Urinary bladder (tissue), 4 donors: ENCODE measurements around the gene ATXN10. TPM values are rescaled to one million over a fixed set of nuclear protein-coding genes. Genes with fewer than 3 reads are reported as not detected.

Source experiments
- DNase-seq: peaks from one replicate; pipeline ENCODE4 v3.0.0-alpha.2; 2015; ENCODE audit errors: extremely low spot score
- H3K27ac ChIP-seq: one replicate; pipeline ENCODE4 v1.5.1; 2013; ENCODE audit warnings: low read depth, mild to moderate bottlenecking, moderate library complexity
- H3K36me3 ChIP-seq: one replicate; pipeline ENCODE4 v1.6.1; 2013; ENCODE audit warnings: mild to moderate bottlenecking, moderate library complexity; ENCODE audit not compliant: insufficient read depth
- H3K4me1 ChIP-seq: one replicate; pipeline ENCODE4 v1.6.1; 2013; ENCODE audit warnings: mild to moderate bottlenecking, moderate library complexity; ENCODE audit not compliant: insufficient read depth
- H3K4me3 ChIP-seq: one replicate; pipeline ENCODE4 v1.5.1; 2013; ENCODE audit warnings: low read depth, low read length
- WGBS: extraction: QIAGEN DNeasy Blood & Tissue Kit; methylation state at CpG from one replicate; pipeline ENCODE4 v1.1.7; 2013; 5-methylcytosine and 5-hydroxymethylcytosine counted together
- polyA plus RNA-seq: library from polyadenylated mRNA; stranded (reverse); fragments of 200-250 nt; gene quantifications from one replicate; pipeline ENCODE4 v1.2.3, GENCODE V29; 2013
- total RNA-seq: library from RNA; depleted of rRNA; stranded (reverse); fragments of >200 nt; gene quantifications from one replicate; pipeline ENCODE4 v1.2.3, GENCODE V29; 2014
- donor health status: healthy with polysubstance abuse.
- donor health status: healthy.

Gene ATXN10
- total and polyA plus RNA-seq, 2 donors: 63.6 to 191 TPM

DNA sequence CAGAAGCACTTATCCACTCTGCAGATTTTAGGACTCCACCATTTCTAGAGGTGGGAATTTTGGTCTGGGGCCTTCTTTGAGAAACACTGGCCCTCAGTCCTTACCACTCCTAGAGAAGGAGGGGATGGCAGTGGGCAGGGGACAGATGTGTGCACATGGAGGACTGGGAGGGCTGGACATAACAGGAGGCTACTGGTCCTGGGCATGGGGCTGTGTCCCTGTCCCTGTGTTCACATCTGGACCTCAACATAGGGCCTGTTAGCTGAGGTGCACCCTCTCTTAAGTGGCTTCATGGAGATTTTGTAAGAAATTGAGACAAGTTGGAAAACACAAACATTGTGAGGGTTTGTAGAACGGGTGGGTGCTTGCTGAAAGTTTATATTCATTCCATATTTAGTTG is 103.4 kb downstream of the ATXN10 start:
- Histone ChIP-seq H3K4me1 (no peaks in the 10 kb centered on the region), H3K27ac (no peak overlapping the region), H3K36me3 (no peaks in the 10 kb centered on the region), H3K4me3 (no peak overlapping the region)
- DNase-seq: no peak
- 69% methylated on average over 1 of the region's 1 CpG for WGBS

DNA sequence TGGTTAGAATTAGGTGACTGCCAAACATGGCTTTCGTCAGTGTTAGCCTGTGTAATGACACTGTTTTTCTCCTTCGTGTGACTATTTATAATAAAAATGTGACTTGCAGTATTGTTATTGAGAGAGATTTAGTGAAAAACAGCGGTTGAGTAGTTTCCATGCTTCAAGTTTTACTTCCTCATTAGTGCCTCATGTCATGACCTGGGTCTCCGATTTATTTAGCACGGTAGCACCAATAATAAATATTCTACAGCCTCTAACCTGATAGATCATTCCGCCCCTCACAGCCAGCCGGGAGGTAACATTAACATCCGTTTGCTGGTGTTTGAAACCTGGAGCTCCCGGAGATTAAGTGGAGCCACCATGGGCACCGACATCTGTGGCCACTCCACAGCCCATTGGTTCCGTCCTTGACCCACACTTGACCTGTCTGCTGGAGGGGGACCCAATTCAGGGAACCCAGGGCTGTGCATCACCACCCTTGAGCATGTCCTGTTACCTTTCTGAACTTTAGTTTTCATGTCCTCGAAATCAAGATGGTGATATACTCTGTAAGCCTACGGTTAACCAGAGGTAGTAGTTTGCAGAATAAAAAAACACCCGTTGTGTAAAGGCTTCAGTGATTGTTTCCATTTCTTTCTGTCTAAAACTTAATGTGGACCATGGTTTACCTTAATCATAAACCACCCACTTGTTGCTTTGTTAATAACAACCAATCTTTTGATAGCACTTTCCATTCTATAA is 104.1 kb downstream of the ATXN10 start:
- DNase-seq: no peak
- Histone ChIP-seq H3K4me1 (no peaks in the 10 kb centered on the region), H3K27ac (no peak overlapping the region), H3K4me3 (no peak overlapping the region), H3K36me3 (no peaks in the 10 kb centered on the region)
- WGBS: 85% methylated on average over 14 of the region's 14 CpGs

DNA sequence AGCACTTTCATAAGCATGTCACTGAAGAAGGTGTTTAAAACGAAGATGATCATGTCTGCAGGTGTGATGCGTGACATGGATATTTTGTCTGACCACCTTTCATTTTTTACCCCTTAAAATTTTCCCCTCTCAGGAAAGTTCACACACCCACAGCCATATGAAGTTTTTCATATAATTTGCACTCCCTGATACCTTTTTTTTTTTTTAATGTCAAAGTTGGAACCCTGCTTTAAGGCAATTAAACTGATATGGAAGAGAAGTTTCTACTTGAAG is 104.6 kb downstream of the ATXN10 start:
- 94% methylated on average over 2 of the region's 2 CpGs for WGBS
- no peaks in the 10 kb centered on the region for H3K36me3 ChIP-seq
- H3K4me1 ChIP-seq: no peaks in the 10 kb centered on the region
- H3K4me3 ChIP-seq: no peak overlapping the region
- no peak overlapping the region for H3K27ac ChIP-seq
- DNase-seq: no peak

DNA sequence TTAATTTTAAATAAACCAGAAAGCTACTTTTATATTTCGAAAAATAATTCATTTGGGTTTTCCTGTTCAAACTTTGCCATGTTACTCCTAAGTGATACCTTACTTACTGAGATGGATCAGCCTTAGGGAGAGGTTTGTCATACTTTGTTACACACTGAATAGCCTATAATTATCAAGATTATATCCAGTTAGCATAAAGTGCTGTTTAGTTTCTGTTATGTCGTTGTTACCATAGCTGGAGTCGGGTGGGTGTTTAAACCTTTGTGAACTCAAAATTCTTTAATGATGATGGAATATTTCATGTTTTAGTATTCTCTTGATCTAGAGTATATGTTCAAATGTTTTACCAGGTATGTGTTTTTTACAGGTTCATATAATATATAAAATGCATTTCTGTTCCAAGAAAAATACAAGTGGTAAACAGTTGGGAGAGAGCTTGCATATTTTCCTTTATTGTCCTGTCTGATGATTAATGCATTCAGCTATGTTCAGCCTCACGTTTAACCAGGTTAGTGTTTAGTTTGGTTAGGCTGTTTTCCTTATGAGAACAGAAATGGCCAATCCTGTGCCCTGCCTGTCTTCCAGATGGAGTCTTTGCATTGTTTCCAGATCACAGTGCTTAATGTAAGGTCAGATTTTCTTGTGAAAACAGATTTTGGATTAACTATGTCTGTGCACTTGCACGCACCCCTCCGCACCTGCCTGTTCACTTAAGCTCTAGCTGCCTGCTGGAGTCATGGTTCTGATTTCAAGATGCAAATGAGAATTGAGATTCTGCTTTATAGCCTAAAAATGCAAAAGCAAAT is 105.6 kb downstream of the ATXN10 start:
- Histone ChIP-seq H3K36me3 (no peaks in the 10 kb centered on the region), H3K27ac (no peak overlapping the region), H3K4me3 (no peak overlapping the region), H3K4me1 (no peaks in the 10 kb centered on the region)
- WGBS: 74% methylated on average over 6 of the region's 6 CpGs
- DNase-seq: no peak

DNA sequence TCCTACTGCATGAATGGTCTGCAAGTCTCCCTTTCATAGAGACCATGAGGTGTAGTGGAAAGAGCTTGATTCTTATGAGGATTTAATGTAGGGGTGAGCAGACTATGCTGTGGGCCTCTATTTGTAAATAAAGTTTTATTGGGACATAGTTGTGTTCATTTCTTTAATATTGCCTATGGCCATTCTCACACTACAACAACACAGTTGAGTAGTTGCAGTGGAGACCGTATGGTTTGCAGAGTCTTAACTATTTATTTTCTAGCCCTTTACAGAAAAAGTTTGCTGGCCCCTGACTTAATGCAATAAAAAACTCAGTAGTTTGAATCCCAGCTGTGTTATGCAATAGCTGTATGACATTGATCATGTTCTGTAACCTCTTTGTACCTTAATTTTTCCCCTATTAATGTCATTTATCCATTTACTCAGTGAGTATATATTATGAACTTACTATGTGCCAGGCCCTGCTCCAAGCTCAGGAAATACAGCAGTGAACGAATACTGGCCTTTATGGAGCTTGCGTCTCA is 106.3 kb downstream of the ATXN10 start:
- Histone ChIP-seq H3K27ac (no peak overlapping the region), H3K4me3 (no peak overlapping the region), H3K4me1 (no peaks in the 10 kb centered on the region), H3K36me3 (no peaks in the 10 kb centered on the region)
- WGBS: 89% methylated on average over 3 of the region's 3 CpGs
- no peak for DNase-seq

DNA sequence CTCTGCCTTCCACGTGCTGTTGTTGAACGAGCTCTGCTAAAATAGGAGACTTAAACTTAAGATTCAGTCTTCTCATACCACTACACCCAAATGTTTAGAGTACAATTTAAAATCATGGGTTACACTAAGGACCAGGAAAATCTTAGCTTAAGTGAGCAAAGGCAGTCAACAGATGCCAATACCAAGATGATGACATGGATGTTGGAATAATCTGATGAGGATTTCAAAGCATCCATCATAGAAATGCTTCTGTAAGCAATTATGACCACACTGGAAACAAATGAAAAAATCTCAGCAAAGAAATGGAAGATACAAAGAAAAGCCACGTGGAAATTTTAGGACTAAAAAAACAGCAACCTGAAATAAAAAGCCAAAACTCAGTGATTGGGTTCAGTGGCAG is 109.8 kb downstream of the ATXN10 start:
- no peak overlapping the region for H3K4me3 ChIP-seq
- H3K36me3 ChIP-seq: no peaks in the 10 kb centered on the region
- no peaks in the 10 kb centered on the region for H3K4me1 ChIP-seq
- WGBS: 94% methylated on average over 3 of the region's 3 CpGs
- H3K27ac ChIP-seq: no peak overlapping the region
- DNase-seq: no peak

DNA sequence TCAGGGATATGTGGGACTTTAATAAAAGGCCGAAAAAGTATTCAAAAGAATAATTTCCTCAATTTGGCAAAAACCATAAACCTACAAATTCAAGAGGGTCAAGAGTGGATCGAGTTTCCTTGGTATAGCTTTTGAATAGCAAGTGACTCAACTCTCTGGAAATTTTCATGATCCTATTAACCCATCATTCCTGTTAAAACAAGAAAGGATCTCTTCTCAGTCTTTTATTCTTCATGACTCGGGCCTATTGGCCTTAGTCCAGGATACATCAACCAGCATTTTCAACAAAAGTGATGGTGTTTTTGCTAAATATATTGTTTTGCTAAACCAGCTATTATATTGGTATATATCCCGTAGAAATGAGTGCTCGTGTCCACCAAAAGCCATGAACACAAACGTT is 110.3 kb downstream of the ATXN10 start:
- Histone ChIP-seq H3K4me1 (no peaks in the 10 kb centered on the region), H3K27ac (no peak overlapping the region), H3K4me3 (no peak overlapping the region), H3K36me3 (no peaks in the 10 kb centered on the region)
- 90% methylated on average over 6 of the region's 6 CpGs for WGBS
- DNase-seq: no peak

DNA sequence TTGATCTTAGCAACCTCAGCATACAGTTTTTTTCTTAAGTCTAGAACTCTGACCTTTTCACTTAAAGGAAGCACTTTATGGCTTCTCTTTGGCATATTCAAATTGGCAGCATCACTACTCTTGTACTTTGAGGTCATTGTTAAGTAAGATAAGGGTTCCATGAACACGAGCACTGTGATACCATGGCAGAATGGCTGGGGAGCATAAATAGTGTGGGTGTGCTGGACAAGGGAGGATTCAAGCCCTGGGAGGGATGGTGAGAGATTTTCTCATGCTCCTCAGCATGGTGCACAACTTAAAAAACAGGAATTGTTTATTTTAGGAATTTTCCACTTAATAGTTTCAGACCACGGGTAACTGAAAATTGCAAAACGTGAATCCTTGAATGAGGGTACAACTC is 111.4 kb downstream of the ATXN10 start:
- Histone ChIP-seq H3K4me1 (no peaks in the 10 kb centered on the region), H3K36me3 (no peaks in the 10 kb centered on the region), H3K4me3 (no peak overlapping the region), H3K27ac (no peak overlapping the region)
- WGBS: 81% methylated on average over 3 of the region's 3 CpGs
- DNase-seq: no peak

DNA sequence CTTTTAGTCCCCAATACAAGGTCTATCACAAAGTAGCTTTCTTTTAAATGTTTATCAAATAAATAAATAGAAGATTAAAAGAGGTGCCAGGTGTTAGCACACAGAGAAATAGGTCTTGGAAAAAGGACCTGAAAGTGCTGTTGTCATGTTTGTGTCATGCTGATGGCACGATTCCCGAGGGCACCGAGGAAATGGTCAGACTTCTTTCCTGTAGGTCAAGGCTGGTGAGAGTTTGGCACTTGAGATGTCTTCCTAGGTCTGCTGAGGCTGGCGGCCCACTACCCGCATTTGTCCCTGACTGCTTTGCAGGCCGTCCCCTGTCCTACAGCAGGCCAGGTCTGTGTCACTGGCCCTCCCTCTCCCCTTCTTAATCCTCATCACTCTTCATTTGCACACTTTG is 112.1 kb downstream of the ATXN10 start:
- DNase-seq: no peak
- Histone ChIP-seq H3K4me1 (no peaks in the 10 kb centered on the region), H3K4me3 (no peak overlapping the region), H3K27ac (no peak overlapping the region), H3K36me3 (no peaks in the 10 kb centered on the region)
- WGBS: 91% methylated on average over 6 of the region's 6 CpGs

DNA sequence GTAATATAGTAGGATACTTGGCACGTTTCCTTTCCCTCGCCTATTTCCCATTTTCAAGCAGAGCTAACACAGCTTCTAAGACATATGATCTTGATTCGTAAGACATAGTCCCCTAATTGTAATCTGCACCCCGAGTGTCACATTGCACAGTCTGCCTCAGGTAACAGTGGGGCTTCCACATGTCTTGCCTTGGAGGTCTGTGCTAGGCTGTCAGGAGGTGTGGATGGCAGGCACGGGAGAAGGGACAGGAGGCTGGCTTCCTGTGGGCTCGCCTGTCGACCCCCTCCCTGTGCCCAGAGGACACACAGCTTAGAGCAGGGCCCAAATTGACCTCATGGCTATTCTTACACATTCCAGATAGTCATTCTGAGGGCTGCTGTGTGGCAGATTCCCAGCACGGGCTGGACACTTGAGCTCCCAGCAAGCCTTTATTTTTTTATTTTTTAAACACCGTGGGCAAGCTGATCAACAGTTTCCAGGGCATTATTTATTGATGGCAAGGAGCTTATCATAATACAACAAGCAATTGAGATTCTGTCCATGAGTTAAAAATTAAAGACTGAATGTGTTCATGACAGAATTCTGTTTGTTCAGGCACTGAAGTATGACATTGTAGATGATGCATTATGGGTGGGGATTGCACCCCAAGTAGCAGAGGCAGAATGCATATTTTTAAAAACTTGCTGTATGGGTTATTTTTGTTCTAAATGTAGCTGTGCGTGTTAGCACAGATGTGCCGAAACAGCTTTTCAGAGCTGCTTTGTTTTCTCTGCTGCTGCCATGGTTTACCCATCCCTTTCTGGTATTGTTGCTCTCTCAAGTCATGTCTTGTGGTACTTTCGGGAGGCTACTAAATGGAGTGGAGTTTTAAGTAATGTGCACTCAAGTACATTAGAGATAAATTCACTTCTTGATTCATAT is 113.0 kb downstream of the ATXN10 start:
- no peaks in the 10 kb centered on the region for H3K36me3 ChIP-seq
- WGBS: 88% methylated on average over 12 of the region's 12 CpGs
- no peak for DNase-seq
- H3K4me1 ChIP-seq: no peaks in the 10 kb centered on the region
- no peak overlapping the region for H3K4me3 ChIP-seq
- no peak overlapping the region for H3K27ac ChIP-seq

DNA sequence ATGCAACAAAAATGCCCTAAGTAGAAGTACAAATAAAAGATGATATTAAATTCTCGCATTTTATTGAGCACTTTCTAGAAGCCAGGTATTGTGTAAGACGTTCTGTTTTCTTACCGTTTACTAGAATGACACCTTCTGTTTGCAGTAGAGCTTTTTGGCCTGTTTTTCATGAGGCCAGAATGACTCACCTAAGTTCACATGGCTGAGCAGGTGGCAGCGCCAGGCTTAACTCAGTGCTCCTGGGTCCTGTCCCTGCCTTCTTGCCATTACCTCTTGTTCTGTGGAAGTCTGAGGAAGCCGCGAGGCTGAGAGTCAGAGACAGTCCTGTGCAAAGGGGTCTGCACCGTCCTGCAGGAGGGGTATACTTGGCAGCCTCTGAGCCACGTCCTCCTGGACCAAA is 113.8 kb downstream of the ATXN10 start:
- Histone ChIP-seq H3K4me1 (no peaks in the 10 kb centered on the region), H3K36me3 (no peaks in the 10 kb centered on the region), H3K27ac (no peak overlapping the region), H3K4me3 (no peak overlapping the region)
- 77% methylated on average over 8 of the region's 8 CpGs for WGBS
- no peak for DNase-seq

DNA sequence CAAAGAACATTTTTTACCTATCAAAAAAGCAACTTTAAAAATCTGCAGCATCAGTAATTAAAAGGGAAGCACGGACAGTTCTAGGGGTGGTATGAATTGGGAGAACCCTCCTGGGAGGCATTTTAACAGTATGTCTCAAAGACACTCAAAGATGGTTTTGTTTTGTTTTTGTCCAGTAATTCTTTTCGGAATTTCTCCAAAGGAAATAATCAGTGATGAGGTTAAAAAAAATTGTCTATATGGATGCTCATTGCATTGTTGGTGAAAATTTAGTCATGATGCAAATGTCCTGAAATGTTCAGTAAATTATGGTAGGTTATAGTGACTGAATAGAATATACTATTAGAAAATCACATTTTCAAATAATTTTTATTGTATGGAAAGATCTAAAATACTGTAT is 115.1 kb downstream of the ATXN10 start:
- no peaks in the 10 kb centered on the region for H3K4me1 ChIP-seq
- no peak overlapping the region for H3K27ac ChIP-seq
- DNase-seq: no peak
- 67% methylated on average over 2 of the region's 2 CpGs for WGBS
- H3K4me3 ChIP-seq: no peak overlapping the region
- no peaks in the 10 kb centered on the region for H3K36me3 ChIP-seq

DNA sequence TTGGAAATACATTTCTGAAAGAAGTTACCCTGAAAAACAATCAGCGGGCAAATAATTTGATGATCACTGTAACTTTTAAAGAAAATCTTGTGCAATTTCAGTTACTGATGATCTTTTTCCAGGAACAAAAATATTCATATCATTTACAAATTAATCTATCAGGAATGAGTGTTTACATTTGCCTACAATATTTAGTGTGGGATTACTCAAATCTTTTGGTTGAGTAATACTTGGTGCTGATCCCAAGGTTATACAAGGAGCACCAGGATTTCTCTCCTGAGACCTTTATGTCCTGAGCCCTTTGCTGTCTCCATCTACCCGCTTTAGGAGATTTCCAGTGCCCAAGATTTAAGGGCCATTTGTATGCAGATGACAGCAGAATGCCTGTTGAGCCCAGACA is 116.1 kb downstream of the ATXN10 start:
- H3K36me3 ChIP-seq: no peaks in the 10 kb centered on the region
- H3K4me3 ChIP-seq: no peak overlapping the region
- 81% methylated on average over 2 of the region's 2 CpGs for WGBS
- H3K27ac ChIP-seq: no peak overlapping the region
- H3K4me1 ChIP-seq: no peaks in the 10 kb centered on the region
- DNase-seq: no peak
